HTERT RPE-1 (cell line): ENCODE measurements around the gene CEP72.
"Not testable (repeated sequence)": the region's sequence is repeated elsewhere in the genome, so short reads cannot be mapped to it uniquely, and the experiment has no call there.

Experiments used
- in situ Hi-C: fragments of 300-500 bp; cut with MboI; formaldehyde crosslinking; loops from 4 replicates; pipeline ENCODE4 v1.14.3; 2020; ENCODE audit warnings: low sequenced_read_pairs

The CEP72 gene

DNA sequence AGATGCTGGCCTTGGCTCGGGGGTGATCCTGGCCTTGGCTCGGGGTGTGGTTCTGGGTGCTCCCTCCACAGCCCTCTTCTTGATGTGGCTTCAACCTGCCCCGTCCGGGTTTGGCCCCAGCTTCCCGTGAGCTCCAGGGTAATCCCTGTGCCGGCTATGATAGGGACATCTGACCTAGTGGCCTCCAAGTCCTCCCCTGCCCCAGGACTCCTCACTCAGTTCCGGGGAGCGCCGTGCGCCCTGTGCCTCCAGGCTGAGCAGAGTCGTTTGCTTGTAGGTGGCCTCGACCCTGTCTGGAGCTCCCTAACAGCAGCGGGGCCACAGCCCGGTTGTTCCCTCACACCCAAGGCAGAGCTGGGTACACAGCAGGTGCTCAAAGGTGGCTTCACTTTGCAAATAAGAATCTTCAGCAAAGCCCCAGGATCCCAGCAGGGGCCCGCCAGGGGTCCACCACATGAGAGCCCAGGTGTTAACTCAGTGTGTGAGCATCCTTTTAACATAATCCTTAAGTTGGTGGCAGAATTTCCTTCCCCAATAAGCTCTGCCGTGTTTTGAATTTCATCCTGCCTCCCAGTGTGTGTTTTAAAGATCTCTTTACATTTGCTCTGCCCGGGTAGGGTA lies 32.3 kb upstream of the CEP72 start:
- in situ Hi-C loops = no loop called here

DNA sequence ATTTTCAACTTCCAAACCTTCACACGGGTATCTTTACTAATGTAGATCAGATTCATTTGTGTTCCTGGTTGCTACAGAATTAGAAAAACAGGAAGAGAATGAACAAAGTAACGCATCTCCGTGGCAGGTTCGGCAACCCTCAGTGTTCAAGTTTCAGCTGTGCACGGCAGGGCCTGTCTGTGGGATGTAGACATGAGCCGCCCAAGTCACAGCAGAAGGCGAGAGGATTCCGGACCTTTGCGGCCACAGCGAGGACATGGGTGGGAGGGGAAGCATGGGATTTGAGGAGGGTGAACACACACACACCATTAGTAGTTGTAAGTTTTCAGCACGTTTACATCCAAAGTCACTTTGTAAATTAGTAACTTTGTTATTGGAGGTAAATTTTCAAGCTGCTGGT lies 31.7 kb upstream of the CEP72 start:
- in situ Hi-C loops = no loop called here

DNA sequence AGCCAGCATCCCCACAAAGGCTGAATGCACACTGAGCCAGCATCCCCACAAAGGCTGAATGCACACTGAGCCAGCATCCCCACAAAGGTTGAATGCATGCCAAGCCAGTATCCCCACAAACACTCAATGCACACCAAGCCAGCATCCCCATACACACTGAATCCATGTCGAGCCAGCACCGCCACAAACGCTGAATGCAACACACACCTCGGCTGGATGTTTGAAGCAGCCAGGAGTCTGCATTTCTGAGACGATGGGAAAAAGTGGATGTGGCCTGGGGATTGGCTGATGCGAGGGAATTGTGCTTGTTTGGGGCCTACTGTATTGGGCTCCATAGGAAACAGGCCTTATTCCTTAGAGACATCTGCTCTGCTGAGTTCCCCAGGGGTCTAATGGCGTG lies 30.9 kb upstream of the CEP72 start:
- in situ Hi-C loops = no loop called here

DNA sequence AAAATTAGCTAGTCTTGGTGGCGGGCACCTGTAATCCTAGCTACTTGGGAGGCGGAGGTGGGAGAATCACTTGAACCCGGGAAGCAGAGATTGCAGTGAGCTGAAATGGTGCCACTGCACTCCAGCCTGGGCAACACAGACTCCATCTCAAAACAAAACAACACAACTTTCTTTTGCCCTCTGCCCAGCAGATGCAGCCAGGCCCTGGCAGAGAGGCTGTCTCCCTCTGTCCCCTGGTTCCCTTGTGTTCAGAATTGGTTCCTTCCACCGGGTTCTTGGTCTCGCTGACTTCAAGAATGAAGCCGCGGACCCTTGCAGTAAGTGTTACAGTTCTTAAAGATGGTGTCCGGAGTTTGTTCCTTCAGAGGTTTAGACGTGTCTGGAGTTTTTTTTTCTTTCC lies 30.2 kb upstream of the CEP72 start:
- in situ Hi-C loops = no loop called here

DNA sequence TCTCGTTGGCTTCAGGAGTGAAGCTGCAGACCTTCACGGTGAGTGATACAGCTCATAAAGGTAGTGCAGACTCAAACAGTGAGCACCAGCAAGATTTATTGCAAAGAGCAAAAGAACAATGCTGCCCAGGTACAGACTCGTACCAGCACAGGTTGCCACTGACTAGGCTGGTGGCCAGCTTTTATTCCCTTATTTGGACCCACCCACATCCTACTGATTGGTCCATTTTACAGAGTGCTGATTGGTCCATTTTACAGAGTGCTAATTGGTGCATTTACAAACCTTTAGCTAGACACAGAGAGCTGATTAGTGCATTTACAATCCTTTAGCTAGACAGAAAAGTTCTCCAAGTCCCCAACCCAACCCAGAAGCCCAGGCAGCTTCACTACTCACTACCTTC lies 29.7 kb upstream of the CEP72 start:
- in situ Hi-C loops = not testable (repeated sequence)

DNA sequence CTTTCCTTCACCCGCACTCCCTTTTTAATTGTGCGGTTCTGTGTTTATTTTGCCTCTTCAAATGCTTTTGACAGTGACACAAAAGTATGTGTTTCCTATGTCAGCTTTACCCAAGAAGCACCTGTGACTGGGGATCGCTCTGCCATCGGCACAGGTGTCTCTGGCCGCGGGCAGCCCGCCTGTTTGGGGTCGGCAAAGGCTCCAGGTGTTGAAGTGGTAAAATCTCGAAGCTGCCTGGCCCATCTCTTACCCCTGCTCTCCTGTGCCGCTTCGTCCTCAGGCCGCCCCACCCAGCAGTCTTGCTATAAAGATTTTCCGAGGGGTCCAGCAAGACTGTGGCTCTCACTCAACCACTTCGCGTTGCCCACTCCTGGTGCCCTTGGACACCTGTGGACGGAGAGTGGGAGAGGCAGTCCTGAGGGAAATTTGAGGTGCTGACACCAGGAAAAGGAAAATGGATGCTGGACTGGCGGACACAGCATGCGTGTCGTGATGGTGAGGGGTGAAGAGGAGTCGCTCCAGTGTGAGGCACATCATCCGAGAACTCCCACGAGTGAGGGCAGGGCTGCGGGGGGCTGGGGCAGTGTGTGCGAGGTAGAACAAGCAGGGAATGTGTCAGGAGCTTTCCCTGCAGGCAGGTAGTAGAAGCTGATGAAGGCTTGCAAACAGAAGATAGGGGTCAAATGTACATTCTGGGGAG lies 29.1 kb upstream of the CEP72 start:
- in situ Hi-C loops = no loop called here

DNA sequence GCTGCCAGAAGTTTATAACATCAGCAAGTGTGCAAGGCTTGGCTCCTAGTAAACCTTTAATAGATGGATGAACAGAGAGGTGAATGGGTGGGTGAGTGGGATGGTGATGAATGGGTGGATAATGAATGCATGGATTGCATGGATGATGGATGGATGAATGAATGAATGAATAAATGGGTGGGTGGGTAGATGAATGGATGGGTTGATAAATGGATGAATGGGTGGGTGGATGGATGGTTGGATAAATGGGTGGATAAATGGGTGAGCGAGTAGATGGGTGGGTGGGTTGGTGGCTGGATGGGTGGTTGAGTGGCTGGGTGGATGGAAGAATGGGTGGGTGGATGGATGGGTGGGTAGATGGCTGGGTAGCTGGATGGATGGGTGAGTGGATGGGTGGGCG lies 28.5 kb upstream of the CEP72 start:
- in situ Hi-C loops = no loop called here

DNA sequence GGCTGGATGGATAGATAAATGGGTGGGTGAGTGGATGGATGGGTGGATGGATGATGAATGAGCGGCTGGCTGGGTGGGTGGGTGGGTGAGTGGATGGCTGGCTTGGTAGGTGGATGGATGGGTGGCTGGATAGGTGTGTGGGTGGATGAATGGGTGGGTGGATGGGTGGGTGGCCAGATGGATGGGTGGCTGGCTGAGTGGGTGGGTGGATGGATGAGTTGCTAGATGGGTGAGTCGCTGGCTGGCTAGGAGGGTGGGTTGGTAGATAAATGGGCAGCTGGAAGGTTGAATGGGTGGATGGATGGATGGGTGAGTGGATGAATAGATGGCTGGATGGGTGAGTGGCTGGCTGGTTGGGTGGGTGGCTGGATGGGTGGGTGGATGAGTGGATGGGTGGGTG lies 27.9 kb upstream of the CEP72 start:
- in situ Hi-C loops = no loop called here

DNA sequence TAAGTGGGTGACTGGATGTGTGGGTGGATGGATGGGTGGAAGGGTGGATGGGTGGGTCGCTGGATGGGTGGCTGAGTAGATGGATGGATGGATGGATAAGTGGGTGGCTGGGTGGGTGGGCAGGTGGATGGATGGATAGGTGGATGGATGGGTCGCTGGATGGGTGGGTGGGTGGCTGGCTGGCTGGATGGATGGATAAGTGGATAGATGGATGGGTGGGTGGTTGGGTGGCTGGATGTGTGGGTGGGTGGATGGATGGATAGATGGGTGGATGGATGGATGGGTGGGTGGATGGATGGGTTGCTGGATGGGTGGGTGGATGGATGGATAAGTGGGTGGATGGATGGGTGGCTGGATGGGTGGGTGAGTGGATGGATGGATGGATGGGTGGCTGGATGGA lies 27.3 kb upstream of the CEP72 start:
- in situ Hi-C loops = no loop called here

DNA sequence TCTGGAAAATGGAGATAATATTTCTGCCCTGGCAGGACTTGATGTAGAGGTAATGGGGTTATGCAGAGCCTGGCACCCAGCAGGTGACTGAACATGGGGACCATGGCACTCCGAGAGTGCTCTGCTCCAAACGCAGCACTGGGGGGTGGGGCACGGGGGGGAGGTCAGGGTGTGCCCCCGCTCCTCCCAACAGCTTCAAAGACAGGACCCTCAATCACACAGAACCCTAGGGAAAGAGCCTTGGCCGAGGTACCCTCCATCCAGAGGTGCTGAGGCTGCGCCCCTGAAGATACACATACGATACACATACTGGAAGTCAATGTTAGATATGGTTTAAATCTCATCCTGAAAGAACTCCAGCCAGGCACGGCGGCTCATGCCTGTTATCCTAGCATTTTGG lies 26.6 kb upstream of the CEP72 start:
- in situ Hi-C loops = no loop called here

DNA sequence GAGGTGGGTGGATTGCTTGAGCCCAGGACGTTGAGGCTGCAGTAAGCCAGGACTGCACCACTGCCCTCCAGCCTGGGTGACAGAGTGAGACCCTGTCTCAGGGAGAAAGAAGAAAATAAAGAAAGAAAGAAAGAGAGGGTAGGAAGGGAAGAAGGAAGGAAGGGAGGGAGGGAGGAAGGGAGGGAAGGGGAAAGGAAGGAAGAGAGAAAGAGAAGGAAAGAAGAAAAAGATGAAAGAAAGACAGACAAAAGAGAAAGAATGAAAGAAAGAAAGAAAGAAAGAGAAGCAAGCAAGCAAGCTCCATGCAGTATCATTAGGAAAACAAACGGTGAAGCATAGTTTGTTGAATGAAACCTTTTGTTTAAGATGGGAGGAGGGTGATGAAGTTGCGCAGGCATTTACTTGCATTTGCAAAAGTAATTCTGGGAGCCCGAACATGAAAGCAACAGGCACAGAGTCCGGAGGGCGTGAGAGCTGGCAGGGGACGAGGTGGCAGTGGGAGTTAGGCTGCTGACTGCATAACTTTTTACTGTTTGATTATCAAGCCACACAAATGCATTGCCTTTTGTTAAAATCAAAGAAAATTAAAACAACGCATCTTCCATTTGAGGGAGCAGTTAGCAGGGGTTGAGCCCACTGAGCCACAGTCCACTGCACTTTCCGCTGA lies 26.0 kb upstream of the CEP72 start:
- in situ Hi-C loops = no loop called here

DNA sequence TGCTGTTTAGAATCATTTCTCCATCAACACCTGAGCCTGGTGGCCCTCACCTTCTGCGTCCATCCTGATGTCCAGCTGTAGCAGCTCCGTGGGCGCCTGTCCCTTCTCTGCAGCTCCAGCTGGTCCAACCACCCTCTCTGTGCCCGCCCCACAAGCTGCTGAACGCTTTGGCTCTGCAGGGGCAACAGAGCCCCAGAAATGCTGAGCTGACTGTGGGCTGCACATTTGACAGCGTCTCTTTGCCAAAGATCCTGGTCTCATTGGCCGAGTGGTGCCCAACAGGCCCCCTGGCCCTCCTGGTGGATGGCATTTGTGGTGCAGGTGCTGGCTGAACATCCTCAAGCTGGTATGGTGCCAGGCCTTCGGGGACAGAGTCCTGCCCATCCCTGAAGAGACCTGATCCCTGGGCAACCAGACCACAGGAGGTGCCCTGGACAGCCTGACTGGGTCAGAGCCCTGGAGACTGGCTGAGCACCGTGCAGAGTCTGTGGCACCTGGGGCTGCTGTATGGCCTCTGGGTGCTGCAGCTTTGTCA lies 25.3 kb upstream of the CEP72 start:
- in situ Hi-C loops = no loop called here

DNA sequence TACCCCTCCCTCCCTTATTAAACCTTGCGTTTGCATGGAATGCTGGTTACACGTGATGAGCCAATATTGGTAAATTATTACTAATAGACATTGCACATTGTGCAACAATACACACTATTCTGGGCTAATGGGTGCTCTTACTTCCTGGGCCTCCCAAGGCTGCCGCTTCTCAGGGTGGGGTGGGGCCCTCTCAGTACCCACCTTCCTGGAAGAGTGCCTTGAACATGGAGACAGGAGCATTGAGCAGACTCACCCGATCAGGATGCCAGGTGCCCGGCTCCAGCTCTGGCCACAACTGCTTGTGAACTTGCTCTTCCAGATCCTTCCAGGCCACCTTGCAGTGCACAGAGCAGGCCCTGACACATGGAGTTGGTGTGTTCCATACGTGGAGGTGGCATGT lies 24.7 kb upstream of the CEP72 start:
- in situ Hi-C loops = no loop called here

DNA sequence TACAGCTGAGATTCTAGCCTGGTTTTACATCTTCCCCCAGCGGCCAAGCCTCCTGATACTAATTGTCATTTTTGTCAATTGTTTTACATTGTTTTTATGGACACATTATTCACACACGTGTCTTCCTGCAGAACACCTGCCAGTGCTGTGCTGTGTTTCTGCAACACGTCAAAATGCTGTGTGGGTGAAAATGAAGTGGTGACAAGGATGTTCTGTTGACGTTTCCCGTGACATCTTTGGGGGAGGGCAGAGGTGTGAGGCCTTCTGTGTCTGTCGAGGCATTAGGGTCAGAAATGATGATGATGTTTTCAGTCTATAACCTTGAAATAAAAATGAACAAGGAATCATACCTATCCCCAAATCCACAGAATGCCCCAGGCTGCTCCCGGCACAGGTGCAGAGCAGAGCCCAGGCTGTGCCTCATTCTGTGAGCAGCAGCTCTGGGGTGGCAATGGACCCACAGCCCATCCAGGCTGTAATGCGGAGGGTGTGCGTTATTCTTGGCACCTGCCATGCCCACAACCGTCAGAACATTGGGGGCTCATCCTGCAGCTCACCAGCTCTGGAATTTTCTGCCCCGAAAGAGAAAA lies 23.6 kb upstream of the CEP72 start:
- in situ Hi-C loops = no loop called here

DNA sequence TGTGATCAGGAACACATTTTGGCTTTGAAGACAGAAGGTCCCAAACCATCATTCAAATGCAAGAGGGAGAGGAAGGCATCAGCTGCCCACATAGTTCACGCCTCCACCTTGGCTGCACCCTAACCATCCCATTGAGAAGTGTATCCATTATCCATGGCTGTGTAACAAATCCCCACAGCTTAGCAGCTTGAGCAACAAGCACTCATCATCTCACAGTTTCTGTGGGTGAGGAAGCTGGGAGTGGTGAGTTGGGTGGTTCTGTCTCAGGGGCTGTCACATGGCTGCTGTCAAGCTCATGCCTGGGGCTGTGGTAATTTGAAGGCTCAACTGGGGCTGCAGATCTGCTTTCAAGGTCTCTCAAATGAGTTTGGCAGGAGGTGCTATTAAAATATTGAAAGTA lies 23.0 kb upstream of the CEP72 start:
- in situ Hi-C loops = no loop called here

DNA sequence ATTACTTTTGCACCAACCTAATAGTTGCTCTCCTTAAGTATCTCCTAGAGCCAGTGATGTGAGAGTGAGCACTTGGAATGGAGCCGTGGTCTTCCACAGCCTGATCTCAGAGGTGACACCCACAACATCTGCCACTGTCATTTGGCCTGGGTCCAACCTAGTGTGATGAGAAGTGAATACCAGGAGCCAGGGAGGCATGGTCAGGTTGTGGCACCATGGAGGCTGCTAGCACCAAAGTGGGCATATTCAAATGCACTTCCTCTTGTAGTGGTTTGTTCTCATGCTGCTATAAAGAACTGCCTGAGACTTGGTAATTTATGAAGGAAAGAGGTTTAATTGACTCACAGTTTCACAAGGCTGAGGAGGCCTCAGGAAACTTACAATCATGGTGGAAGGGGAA lies 22.6 kb upstream of the CEP72 start:
- in situ Hi-C loops = no loop called here

DNA sequence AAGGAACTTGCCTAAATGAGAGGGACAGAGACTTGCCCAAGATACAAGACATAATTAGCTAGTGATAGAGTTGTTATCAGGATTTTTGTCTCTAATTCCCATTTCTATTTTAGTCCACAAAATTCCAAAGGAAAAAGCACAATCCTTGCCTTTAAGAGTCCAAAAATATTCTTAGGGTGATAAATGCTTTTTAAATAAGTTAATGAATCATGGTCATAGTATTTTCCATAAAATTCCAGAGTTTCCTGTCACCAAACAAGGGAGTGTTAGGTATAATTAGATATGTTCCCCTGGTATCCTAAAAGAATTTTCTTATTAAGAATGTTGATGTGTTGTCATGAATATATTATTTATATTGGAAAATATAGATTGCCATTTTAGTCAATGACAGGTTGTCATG lies 21.8 kb upstream of the CEP72 start:
- in situ Hi-C loops = no loop called here

DNA sequence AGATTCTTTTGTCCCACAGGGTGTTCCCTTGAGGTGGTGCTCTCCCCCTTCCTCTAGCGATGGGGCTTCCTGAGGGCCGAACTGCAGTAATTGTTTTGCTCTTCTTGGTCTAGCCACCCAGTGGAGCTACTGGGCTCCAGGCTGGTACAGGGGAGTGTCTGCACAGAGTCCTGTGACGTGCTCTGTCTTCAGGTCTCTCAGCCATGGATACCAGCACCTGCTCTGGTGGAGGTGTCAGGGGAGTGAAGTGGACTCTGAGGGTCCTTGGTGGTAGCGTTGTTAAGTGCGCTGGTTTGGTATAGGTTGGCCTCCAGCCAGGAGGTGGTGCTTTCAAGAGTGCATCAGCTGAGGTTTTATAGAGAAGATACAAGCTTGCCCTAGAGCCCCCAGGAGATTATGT lies 20.4 kb upstream of the CEP72 start:
- in situ Hi-C loops = no loop called here

DNA sequence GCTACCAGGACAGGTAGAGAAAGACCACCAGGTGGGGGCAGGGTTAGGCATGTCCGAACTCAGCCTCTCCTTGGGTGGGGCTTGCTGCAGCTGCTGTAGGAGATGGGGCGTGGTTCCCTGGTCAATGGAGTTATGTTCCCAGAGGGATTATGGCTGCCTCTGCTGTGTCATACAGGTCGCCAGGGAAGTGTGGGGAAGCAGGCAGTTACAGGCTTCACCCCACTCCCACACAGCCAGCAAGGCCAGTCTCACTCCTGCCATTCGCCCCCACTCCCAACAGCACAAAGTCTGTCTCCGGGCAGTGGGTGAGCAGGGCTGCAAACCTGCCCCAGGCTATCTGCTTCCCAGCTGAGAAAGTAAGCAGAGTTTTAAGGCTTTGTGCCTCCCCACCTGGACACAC lies 20.0 kb upstream of the CEP72 start:
- in situ Hi-C loops = no loop called here

DNA sequence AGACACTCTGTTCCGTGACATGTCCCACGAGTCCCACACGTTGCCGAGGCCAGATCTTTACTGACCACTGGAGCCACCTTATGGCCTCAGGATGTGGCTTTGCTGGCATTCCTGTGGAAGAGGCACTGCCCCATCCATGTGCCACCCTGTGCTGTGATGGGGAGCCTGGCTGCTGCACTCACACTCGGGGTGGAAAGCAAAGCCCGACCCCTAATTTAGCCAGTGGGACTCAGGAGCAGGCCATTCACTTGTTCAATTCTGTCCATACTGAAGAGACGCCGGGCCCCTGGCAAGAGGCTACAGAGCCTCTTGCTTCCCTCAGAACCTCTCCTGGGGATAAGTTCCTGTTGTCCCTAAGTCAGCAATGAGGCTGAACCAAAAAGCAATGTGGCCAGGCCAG lies 18.6 kb upstream of the CEP72 start:
- in situ Hi-C loops = no loop called here

DNA sequence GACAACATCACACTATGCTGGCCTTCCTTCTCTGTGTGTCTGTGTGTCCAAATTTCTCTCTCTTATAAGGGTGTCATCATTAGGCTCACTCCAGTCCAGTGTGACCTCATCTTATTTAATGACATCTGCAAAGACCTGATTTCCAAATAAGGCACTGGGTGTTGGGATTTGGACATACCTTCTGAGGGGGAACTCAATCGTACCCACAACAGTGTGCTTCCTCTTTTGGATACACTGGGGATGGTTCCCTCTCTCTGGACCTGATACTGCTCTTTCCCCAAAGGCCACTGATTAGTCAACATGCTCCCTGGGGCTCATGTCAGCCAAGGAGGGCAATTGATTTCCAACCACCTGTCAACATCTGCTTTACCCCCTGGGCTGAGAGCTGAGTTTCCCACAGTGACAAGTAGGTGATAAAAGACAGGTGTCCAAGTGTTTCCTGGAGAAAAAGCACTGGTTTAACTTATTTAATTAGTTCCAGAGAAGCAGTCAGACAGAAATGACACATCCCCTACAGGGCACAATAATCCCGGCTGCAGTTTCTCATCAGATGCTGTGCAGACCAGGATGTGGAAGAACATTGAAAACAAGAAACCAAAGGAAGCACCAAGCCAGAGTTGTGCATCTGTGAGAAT lies 17.8 kb upstream of the CEP72 start:
- in situ Hi-C loops = no loop called here
